CD4-positive, alpha-beta T cell (primary cell): ENCODE data around the gene GSS. TPM values are rescaled to one million over a fixed set of nuclear protein-coding genes. Genes with fewer than 3 reads are reported as not detected.

Experiments
- ATAC-seq: fragments of 200-7000 bp; cut with Tn5 transposase; one replicate; pipeline ENCODE4 v1.10.0; 2022; ENCODE audit warnings: mild to moderate bottlenecking; ENCODE audit not compliant: poor library complexity
- CTCF ChIA-PET: fragments of 350-600 bp; sonication (Branson Sonifier 250); formaldehyde crosslinking; loops from one replicate; lab custom pipeline; 2021; ENCODE audit warnings: antibody characterized with exemption, inconsistent platforms; lab: Charles Lee
- POLR2A ChIA-PET: fragments of 350-600 bp; sonication (Branson Sonifier 250); formaldehyde crosslinking; loops from one replicate; lab custom pipeline; 2021; ENCODE audit warnings: antibody characterized with exemption, inconsistent platforms; lab: Charles Lee
- DNase-seq, 14 experiments: peaks; one replicate each; pipeline ENCODE4 v3.0.0-alpha.2; 2013 to 2020; ENCODE audit warnings: mixed read lengths in 2 of 14
- H3K27ac ChIP-seq, 2 donors: one replicate each; pipeline versions ENCODE4 v1.5.1 to v1.7.0; 2013; ENCODE audit warnings: low read length in 2 of 2, low read depth in 1 of 2, mild to moderate bottlenecking in 1 of 2
- H3K27me3 ChIP-seq, 2 experiments: 1 replicate in 1 of 2; 2 replicates in 1 of 2; pipeline versions ENCODE4 v1.6.1 to v1.7.0; 2013; ENCODE audit warnings: low read length in 2 of 2, control low read depth in 1 of 2, mild to moderate bottlenecking in 1 of 2, moderate library complexity in 1 of 2; ENCODE audit not compliant: insufficient read depth in 2 of 2, control insufficient read depth in 1 of 2
- H3K36me3 ChIP-seq: one replicate; pipeline ENCODE4 v1.6.1; 2013; ENCODE audit warnings: low read length, control low read depth; ENCODE audit not compliant: insufficient read depth
- H3K4me1 ChIP-seq: one replicate; pipeline ENCODE4 v1.6.1; 2013; ENCODE audit warnings: low read length, control low read depth; ENCODE audit not compliant: insufficient read depth
- H3K4me3 ChIP-seq: one replicate; pipeline ENCODE4 v1.5.1; 2013; ENCODE audit warnings: mild to moderate bottlenecking, low read length, moderate library complexity
- H3K9me3 ChIP-seq, 2 experiments: 1 replicate in 1 of 2; 2 replicates in 1 of 2; pipeline versions ENCODE4 v1.6.1 to v1.7.0; 2013; ENCODE audit warnings: low read length in 2 of 2, mild to moderate bottlenecking in 2 of 2, control low read depth in 1 of 2, moderate library complexity in 1 of 2; ENCODE audit not compliant: control insufficient read depth in 1 of 2, insufficient read depth in 1 of 2
- H3K27ac Mint-ChIP-seq: one replicate; pipeline ENCODE4 v1.8.0; 2020; ENCODE audit warnings: mixed read lengths
- H3K27me3 Mint-ChIP-seq: one replicate; pipeline ENCODE4 v1.8.0; 2021; ENCODE audit warnings: mixed read lengths
- H3K36me3 Mint-ChIP-seq: one replicate; pipeline ENCODE4 v1.8.0; 2021; ENCODE audit warnings: low read depth, mixed read lengths
- H3K4me1 Mint-ChIP-seq: one replicate; pipeline ENCODE4 v1.8.0; 2021; ENCODE audit warnings: low read depth, mixed read lengths
- H3K4me3 Mint-ChIP-seq: one replicate; pipeline ENCODE4 v1.8.0; 2020; ENCODE audit warnings: mild to moderate bottlenecking, mixed read lengths
- H3K9me3 Mint-ChIP-seq: one replicate; pipeline ENCODE4 v1.8.0; 2020; ENCODE audit warnings: mixed read lengths
- CTCF ChIP-seq: fragments of 200-600 bp; IDR thresholded peaks from one replicate; pipeline ENCODE4 v1.8.0; 2022; ENCODE audit warnings: antibody characterized with exemption, mild to moderate bottlenecking
- intact Hi-C, 2 experiments: fragments of 100-400 bp; cut with DNase I in 1 of 2; cut with micrococcal nuclease in 1 of 2; formaldehyde crosslinking; loops; one replicate each; pipeline versions ENCODE4 v1.15.1 to v1.9.0; 2023 to 2025; cut with DNase I, micrococcal nuclease
- total RNA-seq, 174 experiments: library from RNA in 2 of 174; stranded (reverse) in 2 of 174; gene quantifications; one replicate each; pipeline ENCODE4 v1.2.3 and lab custom pipeline; 2021 to 2026

Gene GSS
- total RNA-seq, 2 experiments from 2014 or later = 24.3 to 24.7 TPM

GRCh38 chr20:34946661-34947060, 8.9 kb downstream of the GSS start:
- TF ChIP-seq CTCF = no peak
- H3K4me1 Mint-ChIP-seq = no peaks in the 10 kb centered on the region
- no peak for DNase-seq

GRCh38 chr20:34945315-34946077, 10.1 kb downstream of the GSS start:
- no peak overlapping the region for H3K27ac Mint-ChIP-seq
- CTCF ChIA-PET = no interaction called here

More at GRCh38 chr20:34946661-34947060, 8.9 kb downstream of the GSS start:
- Mint-ChIP-seq H3K9me3 (no peaks in the 10 kb centered on the region), H3K27ac (no peak overlapping the region), H3K4me3 (no peak overlapping the region), H3K27me3 (no peaks in the 10 kb centered on the region), H3K36me3 (peaks cover 63% of the 10 kb centered on the region)
- Histone ChIP-seq H3K9me3 (no peaks in the 10 kb centered on the region), H3K27ac (no peak overlapping the region), H3K4me1 (no peaks in the 10 kb centered on the region), H3K27me3 (no peaks in the 10 kb centered on the region), H3K4me3 (no peak overlapping the region), H3K36me3 (peaks cover 62% of the 10 kb centered on the region)
- intact Hi-C loops = no loop called here
- no peak for ATAC-seq
- POLR2A ChIA-PET = no interaction called here
- CTCF ChIA-PET = interaction anchor here (0.6 kb wide), 1 partner anchor 1111 kb away, joined by 4 read pairs; no protein-coding TSS in a partner anchor

GRCh38 chr20:34943808-34944567, 11.6 kb downstream of the GSS start:
- Mint-ChIP-seq H3K27ac (no peak overlapping the region), H3K9me3 (no peaks in the 10 kb centered on the region), H3K36me3 (peaks cover 69% of the 10 kb centered on the region), H3K27me3 (no peaks in the 10 kb centered on the region), H3K4me3 (no peak overlapping the region), H3K4me1 (no peaks in the 10 kb centered on the region)
- no peak for TF ChIP-seq CTCF
- no peak overlapping the region for H3K27ac ChIP-seq
- CTCF ChIA-PET = interaction anchor here (0.5 kb wide), 1 partner anchor 674 kb away, joined by 3 read pairs; no protein-coding TSS in a partner anchor
- no peaks in the 10 kb centered on the region for H3K4me1 ChIP-seq
- H3K9me3 ChIP-seq = no peaks in the 10 kb centered on the region
- H3K27me3 ChIP-seq = no peaks in the 10 kb centered on the region
- H3K36me3 ChIP-seq = peaks cover 51% of the 10 kb centered on the region
- no peak overlapping the region for H3K4me3 ChIP-seq
- ATAC-seq = no peak
- intact Hi-C loops = no loop called here
- POLR2A ChIA-PET = no interaction called here
- no peak for DNase-seq

More at GRCh38 chr20:34945315-34946077, 10.1 kb downstream of the GSS start:
- Mint-ChIP-seq H3K4me1 (no peaks in the 10 kb centered on the region), H3K27me3 (no peaks in the 10 kb centered on the region), H3K4me3 (no peak overlapping the region), H3K36me3 (peaks cover 74% of the 10 kb centered on the region), H3K9me3 (no peaks in the 10 kb centered on the region)
- H3K27me3 ChIP-seq = no peaks in the 10 kb centered on the region
- ATAC-seq (no peak), DNase-seq (no peak)
- H3K9me3 ChIP-seq = no peaks in the 10 kb centered on the region
- no peak for TF ChIP-seq CTCF
- no peak overlapping the region for H3K27ac ChIP-seq
- no peaks in the 10 kb centered on the region for H3K4me1 ChIP-seq
- POLR2A ChIA-PET = no interaction called here
- intact Hi-C loops = no loop called here
- H3K4me3 ChIP-seq = no peak overlapping the region
- H3K36me3 ChIP-seq = peaks cover 58% of the 10 kb centered on the region
